Measurements from ENCODE around the gene HIPK3.
"Not testable (repeated sequence)": the region's sequence is repeated elsewhere in the genome, so short reads cannot be mapped to it uniquely, and the experiment has no call there.

Gene HIPK3

GRCh38 chr11:33214187-33214586 lies 43.0 kb upstream of the HIPK3 start:
- no peaks in the 10 kb centered on the region for H3K36me3 ChIP-seq (ENCODE audit: low read depth)
- DNase-seq (ENCODE audit: low spot score), result no peak
- TF ChIP-seq, protein P1, sequence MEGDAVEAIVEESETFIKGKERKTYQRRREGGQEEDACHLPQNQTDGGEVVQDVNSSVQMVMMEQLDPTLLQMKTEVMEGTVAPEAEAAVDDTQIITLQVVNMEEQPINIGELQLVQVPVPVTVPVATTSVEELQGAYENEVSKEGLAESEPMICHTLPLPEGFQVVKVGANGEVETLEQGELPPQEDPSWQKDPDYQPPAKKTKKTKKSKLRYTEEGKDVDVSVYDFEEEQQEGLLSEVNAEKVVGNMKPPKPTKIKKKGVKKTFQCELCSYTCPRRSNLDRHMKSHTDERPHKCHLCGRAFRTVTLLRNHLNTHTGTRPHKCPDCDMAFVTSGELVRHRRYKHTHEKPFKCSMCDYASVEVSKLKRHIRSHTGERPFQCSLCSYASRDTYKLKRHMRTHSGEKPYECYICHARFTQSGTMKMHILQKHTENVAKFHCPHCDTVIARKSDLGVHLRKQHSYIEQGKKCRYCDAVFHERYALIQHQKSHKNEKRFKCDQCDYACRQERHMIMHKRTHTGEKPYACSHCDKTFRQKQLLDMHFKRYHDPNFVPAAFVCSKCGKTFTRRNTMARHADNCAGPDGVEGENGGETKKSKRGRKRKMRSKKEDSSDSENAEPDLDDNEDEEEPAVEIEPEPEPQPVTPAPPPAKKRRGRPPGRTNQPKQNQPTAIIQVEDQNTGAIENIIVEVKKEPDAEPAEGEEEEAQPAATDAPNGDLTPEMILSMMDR (IDR thresholded peaks at IDR 0.05; ENCODE audit: poor library complexity, severe bottlenecking), result no peak
- no peak overlapping the region for H3K4me3 ChIP-seq (ENCODE audit: severe bottlenecking)
- no peak overlapping the region for H3K27ac ChIP-seq (ENCODE audit: poor library complexity, severe bottlenecking)
- H3K9me3 ChIP-seq (ENCODE audit: severe bottlenecking), result no peaks in the 10 kb centered on the region
- ATAC-seq (ENCODE audit: low read depth), result no peak
- no peaks in the 10 kb centered on the region for H3K4me1 ChIP-seq (ENCODE audit: insufficient read depth, poor library complexity, severe bottlenecking)
- no peaks in the 10 kb centered on the region for H3K27me3 ChIP-seq (ENCODE audit: insufficient read depth, poor library complexity, severe bottlenecking)

DNA sequence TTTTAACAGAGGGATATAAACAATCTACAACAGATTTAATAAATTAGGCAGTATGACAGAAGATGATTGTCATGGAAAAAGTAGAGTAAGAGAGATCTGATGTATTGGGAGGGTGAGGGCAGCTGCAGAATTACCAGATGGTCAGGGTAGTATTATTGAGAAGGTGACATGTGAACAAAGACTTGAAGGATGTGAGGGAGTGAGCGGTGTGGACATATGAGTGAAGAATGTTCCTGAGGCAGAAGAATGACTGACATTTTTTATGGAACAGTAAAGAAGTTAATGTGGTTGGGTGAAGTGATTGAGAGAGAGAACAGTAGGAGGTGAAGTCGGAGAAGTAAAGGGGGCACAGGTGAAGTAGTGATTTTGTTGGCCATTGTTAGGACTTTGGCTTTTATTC lies 42.4 kb upstream of the HIPK3 start:
- H3K4me3 ChIP-seq (ENCODE audit: severe bottlenecking), result no peak overlapping the region
- ATAC-seq (ENCODE audit: low read depth), result no peak
- TF ChIP-seq, protein P1 (IDR thresholded peaks at IDR 0.05; ENCODE audit: poor library complexity, severe bottlenecking), result no peak
- no peaks in the 10 kb centered on the region for H3K9me3 ChIP-seq (ENCODE audit: severe bottlenecking)
- H3K4me1 ChIP-seq (ENCODE audit: insufficient read depth, poor library complexity, severe bottlenecking), result no peaks in the 10 kb centered on the region
- no peaks in the 10 kb centered on the region for H3K36me3 ChIP-seq (ENCODE audit: low read depth)
- DNase-seq (ENCODE audit: low spot score), result no peak
- H3K27ac ChIP-seq (ENCODE audit: poor library complexity, severe bottlenecking), result no peak overlapping the region
- no peaks in the 10 kb centered on the region for H3K27me3 ChIP-seq (ENCODE audit: insufficient read depth, poor library complexity, severe bottlenecking)

GRCh38 chr11:33216676-33217075 lies 40.5 kb upstream of the HIPK3 start:
- H3K9me3 ChIP-seq (ENCODE audit: severe bottlenecking); H3K36me3 ChIP-seq (ENCODE audit: low read depth); ATAC-seq (ENCODE audit: low read depth); H3K27ac ChIP-seq (ENCODE audit: poor library complexity, severe bottlenecking); DNase-seq (ENCODE audit: low spot score); H3K4me3 ChIP-seq (ENCODE audit: severe bottlenecking); H3K27me3 ChIP-seq (ENCODE audit: insufficient read depth, poor library complexity, severe bottlenecking); H3K4me1 ChIP-seq (ENCODE audit: insufficient read depth, poor library complexity, severe bottlenecking): not testable (repeated sequence)

- no peaks in the 10 kb centered on the region for H3K36me3 ChIP-seq (ENCODE audit: low read depth)
- no peak overlapping the region for H3K27ac ChIP-seq (ENCODE audit: poor library complexity, severe bottlenecking)
- no peak overlapping the region for H3K4me3 ChIP-seq (ENCODE audit: severe bottlenecking)
- DNase-seq (ENCODE audit: low spot score) (no peak), ATAC-seq (ENCODE audit: low read depth) (no peak)
- H3K9me3 ChIP-seq (ENCODE audit: severe bottlenecking), result no peaks in the 10 kb centered on the region
- H3K27me3 ChIP-seq (ENCODE audit: insufficient read depth, poor library complexity, severe bottlenecking), result no peaks in the 10 kb centered on the region
- H3K4me1 ChIP-seq (ENCODE audit: insufficient read depth, poor library complexity, severe bottlenecking), result no peaks in the 10 kb centered on the region
- TF ChIP-seq, protein P1 (IDR thresholded peaks at IDR 0.05; ENCODE audit: poor library complexity, severe bottlenecking), result no peak
Observed at GRCh38 chr11:33222052-33222750, 35.0 kb upstream of the HIPK3 start.

DNA sequence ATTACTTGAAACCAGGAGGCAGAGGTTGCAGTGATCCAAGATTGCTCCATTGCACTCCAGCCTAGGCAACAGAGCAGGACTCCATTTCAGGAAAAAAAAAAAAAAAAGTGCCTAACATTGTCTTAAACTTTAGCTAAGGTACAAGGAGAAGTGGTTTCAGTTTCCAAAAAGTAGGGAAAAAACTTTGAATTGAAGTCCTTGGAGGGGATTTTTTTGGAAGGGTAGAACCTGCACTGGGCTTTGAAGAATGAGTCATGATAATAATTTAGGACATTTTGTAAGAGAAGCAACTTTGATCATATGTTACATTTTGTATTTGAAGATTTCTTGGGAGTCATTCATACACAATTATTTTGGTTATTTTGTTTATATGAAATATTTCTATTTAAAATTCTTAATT lies 31.8 kb upstream of the HIPK3 start:
- H3K4me3 ChIP-seq (ENCODE audit: severe bottlenecking), result no peak overlapping the region
- TF ChIP-seq, protein P1 (IDR thresholded peaks at IDR 0.05; ENCODE audit: poor library complexity, severe bottlenecking), result no peak
- H3K9me3 ChIP-seq (ENCODE audit: severe bottlenecking), result no peaks in the 10 kb centered on the region
- ATAC-seq (ENCODE audit: low read depth), result no peak
- no peak overlapping the region for H3K27ac ChIP-seq (ENCODE audit: poor library complexity, severe bottlenecking)
- H3K27me3 ChIP-seq (ENCODE audit: insufficient read depth, poor library complexity, severe bottlenecking), result no peaks in the 10 kb centered on the region
- no peak for DNase-seq (ENCODE audit: low spot score)
- no peaks in the 10 kb centered on the region for H3K36me3 ChIP-seq (ENCODE audit: low read depth)
- peaks cover 11% of the 10 kb centered on the region for H3K4me1 ChIP-seq (ENCODE audit: insufficient read depth, poor library complexity, severe bottlenecking)

Measured in RWPE2 (cell line).